Gastrocnemius medialis (tissue), 4 donors: Measurements from ENCODE around the gene LDAH.

Experiments used
- CTCF ChIP-seq, 5 experiments: fragments of 450-650 bp in 3 of 5; fragments of 200-600 bp in 2 of 5; sonication (generic) in 2 of 5; IDR thresholded peaks in 4 of 5; conservative IDR thresholded peaks in 1 of 5; 1 replicate in 4 of 5; 2 replicates in 1 of 5; pipeline ENCODE4 v1.5.1; 2016 to 2019; ENCODE audit warnings: antibody characterized with exemption in 5 of 5, mild to moderate bottlenecking in 3 of 5, moderate library complexity in 3 of 5
- POLR2A ChIP-seq, 2 donors: fragments of 450-650 bp; IDR thresholded peaks; one replicate each; pipeline ENCODE4 v1.6.1; 2017; ENCODE audit warnings: antibody characterized with exemption in 2 of 2, mild to moderate bottlenecking in 2 of 2, moderate library complexity in 2 of 2

- TF ChIP-seq CTCF (IDR thresholded peaks at IDR 0.05 in 4 of 5, conservative IDR thresholded peaks at IDR 0.05 in 1 of 5): no peak
- TF ChIP-seq POLR2A (IDR thresholded peaks at IDR 0.05): no peak
These were observed 99.4 kb downstream of the LDAH start for GRCh38 chr2:20723543-20723942.
